ENCODE data around the gene SELENOI.
A peak's percentile ranks its signal among the peaks of the same experiment; 100 is the strongest.

DNA sequence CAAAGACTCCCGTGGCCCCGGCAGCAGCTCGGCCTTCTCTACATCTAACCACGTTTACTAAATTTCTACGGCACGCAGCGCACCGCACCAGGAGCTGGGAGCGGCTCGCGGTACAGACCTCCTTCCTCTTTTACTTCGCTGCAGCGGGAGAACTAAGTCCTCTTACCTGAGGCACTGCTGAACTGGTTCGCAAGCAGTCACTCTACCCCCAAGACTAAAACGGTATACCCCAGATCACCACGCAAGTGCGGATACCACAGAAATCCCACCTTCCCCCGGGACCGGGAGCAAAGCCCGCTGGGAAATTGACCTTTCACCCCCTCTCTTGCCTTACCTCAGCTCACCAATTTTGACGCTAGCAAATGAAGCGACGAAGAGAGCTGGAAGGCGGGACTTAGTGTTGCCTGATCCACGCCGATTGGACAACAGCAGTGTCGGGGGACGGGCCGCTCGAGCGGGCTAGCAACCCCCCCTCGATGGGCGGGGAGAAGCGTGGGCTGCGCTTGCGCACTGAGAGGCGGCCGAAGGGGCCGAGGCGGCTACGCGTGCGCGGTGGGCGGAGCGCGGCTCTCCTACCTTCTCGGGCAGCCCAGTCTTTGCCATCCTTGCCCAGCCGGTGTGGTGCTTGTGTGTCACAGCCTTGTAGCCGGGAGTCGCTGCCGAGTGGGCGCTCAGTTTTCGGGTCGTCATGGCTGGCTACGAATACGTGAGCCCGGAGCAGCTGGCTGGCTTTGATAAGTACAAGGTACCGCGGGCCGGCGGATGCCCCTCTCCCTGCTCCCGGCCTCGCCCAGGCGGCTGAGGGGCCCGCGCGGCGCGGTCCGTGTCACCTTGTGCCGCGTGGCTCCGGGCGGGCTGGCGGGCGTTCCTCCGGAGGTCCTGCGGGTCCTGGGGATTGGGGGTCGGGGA, at the start of gene SELENOI:
- TF ChIP-seq, protein P1, sequence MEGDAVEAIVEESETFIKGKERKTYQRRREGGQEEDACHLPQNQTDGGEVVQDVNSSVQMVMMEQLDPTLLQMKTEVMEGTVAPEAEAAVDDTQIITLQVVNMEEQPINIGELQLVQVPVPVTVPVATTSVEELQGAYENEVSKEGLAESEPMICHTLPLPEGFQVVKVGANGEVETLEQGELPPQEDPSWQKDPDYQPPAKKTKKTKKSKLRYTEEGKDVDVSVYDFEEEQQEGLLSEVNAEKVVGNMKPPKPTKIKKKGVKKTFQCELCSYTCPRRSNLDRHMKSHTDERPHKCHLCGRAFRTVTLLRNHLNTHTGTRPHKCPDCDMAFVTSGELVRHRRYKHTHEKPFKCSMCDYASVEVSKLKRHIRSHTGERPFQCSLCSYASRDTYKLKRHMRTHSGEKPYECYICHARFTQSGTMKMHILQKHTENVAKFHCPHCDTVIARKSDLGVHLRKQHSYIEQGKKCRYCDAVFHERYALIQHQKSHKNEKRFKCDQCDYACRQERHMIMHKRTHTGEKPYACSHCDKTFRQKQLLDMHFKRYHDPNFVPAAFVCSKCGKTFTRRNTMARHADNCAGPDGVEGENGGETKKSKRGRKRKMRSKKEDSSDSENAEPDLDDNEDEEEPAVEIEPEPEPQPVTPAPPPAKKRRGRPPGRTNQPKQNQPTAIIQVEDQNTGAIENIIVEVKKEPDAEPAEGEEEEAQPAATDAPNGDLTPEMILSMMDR (IDR thresholded peaks at IDR 0.05) = no peak
- TF ChIP-seq POLR2A (IDR thresholded peaks at IDR 0.05) = peak in 1 of 2 donors; percentile 92
